Measurements from ENCODE around the gene UBL4B.
A peak's percentile ranks its signal among the peaks of the same experiment; 100 is the strongest.

UBL4B gene

DNA sequence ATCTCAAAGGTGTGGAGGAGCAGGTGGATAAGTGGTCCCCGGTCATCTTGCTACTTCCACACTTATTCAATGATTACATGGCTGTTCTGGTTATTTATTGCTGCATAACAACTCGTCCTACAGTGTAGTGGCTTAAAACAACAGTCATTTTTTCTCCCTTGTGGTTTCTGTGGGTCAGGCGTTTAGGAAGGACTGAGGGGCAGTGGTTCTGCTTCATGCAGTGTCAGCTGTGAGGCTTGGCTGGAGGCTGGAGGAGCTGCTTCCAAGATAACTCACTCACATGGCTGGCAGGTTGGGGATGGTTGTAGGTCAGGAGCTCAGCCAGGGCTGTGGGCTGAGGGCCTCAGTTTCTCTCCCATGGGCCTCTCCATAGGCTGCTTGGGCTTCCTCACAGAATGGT is 32.1 kb downstream of the UBL4B start:
- DNase-seq (ENCODE audit: low read depth) = no peak
- no peak overlapping the region for H3K4me3 ChIP-seq (ENCODE audit: low read depth, low read length)

DNA sequence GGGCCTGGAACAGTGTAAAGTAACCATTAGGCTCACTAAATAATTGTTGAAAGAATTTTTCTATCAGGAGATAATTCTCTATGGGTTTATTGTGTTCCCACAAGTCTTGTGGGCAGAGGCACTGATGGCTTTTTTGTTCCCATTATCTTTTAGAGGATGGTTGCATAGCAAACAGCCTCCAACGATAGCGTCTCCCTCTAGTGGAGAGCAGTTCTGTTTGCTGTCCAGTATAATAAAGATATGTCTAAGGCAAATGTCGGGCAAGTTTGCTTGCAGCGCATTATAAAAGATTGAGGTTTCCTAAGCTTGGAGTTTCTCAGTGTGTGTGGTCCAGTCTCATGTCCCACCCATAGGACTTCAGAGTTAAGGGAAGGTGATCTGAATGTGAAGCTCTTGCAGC is 36.7 kb downstream of the UBL4B start:
- no peak for DNase-seq (ENCODE audit: low read depth)
- H3K4me3 ChIP-seq (ENCODE audit: low read depth, low read length) = no peak overlapping the region

- H3K4me3 ChIP-seq (ENCODE audit: low read depth, low read length) = peak within 1 kb of the TSS; percentile 50
- DNase-seq (ENCODE audit: low read depth) = peak; percentile 17
These were observed 38.3 kb downstream of the UBL4B start, which contains the start of gene SLC6A17 for GRCh38 chr1:110150330-110151174. Gene SLC6A17, plus strand, starts transcription at chr1:110150494. Its CDS starts 16,436 bp downstream, at chr1:110166930.

- no peak for DNase-seq (ENCODE audit: low read depth)
- peak overlapping the region; percentile 50 for H3K4me3 ChIP-seq (ENCODE audit: low read depth, low read length)
These were observed 39.0 kb downstream of the UBL4B start for GRCh38 chr1:110151175-110151669.

DNA sequence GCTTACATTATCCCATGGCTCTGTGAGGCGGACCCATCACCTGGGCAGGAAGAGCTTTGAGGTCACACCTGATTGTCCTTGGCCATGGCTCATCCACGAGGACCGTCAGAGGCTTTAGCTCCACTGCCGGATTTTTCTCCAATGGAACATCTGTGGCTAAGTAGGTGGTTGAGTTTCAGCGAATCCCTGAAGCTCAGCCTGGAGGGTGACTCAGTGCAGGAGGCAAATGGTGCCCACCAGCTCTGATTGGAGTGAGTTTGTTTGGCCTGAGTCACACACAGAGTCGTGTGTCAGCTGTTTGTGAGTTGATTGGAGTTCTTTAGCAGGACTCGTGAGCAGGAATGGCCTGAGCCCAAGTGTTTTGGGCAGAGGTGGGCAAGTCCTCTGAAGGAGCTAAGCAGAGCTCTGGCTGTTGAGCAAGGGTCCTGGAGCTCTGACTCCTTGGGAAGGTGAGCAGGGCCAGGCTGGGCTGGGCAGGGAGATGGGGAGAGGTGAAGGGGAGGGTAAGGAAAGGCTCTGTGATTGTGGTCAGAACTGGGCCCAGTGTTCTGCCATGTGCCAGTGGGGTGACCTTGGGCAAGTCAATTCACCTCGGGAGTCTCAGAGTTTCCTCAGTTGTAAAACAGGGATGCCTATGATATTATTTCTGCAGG is 40.0 kb downstream of the UBL4B start:
- peak; percentile 13 for DNase-seq (ENCODE audit: low read depth)
- H3K4me3 ChIP-seq (ENCODE audit: low read depth, low read length) = no peak overlapping the region

- no peak for DNase-seq (ENCODE audit: low read depth)
- H3K4me3 ChIP-seq (ENCODE audit: low read depth, low read length) = no peak overlapping the region
These were observed 41.2 kb downstream of the UBL4B start for GRCh38 chr1:110153407-110153950.

DNA sequence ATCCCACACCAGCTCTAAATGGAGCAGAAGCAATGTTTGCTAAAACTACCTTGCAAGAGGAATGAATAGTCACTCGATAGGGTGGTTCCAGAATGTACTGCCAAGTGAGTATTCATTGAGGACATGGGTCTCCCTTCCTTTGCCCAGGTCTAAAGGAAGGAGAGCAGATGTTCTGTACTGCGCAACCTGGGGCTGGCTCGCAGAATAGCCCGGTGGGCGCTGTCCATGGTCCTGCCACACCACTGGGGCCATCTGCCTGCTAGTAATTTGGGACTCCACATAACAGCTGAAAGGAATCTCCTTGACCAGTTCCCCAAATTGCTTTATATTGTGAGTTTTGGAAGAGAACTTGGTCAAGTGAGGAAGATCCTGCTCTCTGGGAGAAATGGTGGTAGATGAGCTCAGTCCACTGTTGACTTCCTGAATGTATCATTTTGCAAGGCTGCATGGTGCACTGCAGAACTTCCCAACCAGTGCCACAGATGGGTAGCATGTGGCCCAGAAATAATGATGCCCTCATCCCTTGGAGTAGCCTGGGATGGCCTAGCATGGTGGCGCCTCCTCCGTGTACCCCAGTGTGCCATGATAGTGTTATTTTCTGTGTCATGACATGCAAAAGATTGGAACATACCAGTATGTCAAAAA is 43.8 kb downstream of the UBL4B start:
- DNase-seq (ENCODE audit: low read depth) = peak; percentile 25
- H3K4me3 ChIP-seq (ENCODE audit: low read depth, low read length) = no peak overlapping the region

- no peak for DNase-seq (ENCODE audit: low read depth)
These were observed 46.0 kb downstream of the UBL4B start for GRCh38 chr1:110158261-110158660.

DNA sequence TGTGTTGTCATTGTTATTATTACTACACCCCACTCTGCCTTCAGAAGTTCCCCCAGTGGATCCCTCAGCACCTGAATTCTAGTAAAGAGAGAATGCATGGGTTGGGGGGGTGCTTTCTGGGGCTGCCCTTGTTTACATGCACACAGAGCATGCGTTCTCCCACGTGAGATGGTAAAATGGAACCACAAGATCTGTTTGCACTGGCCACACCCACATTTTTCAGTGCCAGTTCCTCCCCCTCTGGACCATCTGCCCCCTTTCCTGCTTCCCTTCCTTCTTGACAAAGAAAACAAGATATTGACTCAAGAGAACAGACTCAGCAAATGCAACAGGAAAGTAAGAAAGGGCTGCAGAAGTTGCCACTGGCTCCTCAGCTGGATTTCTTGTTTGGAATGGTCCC is 46.9 kb downstream of the UBL4B start:
- no peak for DNase-seq (ENCODE audit: low read depth)

More at GRCh38 chr1:110158261-110158660, 46.0 kb downstream of the UBL4B start:
- no peak overlapping the region for H3K4me3 ChIP-seq (ENCODE audit: low read depth, low read length)

DNA sequence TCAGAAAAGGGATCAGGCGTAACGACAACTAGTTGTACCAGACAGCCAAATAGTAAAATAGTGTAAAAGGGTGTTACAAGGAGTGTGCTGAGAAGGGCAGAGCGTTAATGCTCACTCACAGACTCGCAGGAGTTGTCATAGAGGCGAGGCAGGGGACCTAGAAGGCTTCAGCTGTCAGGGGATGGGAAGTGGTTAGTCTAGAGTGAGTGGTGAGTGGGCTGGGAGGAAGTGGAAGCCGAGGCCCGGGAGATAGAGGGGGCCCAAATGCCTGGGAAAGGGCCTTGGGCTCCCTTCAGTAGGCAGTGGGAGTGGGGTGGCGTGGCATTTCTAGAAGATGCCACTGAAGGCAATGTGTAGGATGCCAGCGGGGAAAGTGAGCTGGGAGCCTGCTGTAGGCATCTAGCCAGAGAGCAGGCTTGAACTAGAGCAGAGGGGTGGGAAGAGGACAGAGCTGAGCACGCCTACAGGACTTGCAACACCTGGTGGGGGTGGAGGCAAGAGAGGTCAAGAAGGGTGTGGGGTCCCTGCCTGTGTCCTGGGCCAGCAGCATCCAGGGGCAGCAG is 48.4 kb downstream of the UBL4B start:
- no peak overlapping the region for H3K4me3 ChIP-seq (ENCODE audit: low read depth, low read length)
- no peak for DNase-seq (ENCODE audit: low read depth)

More for the DNA sequence above, 46.9 kb downstream of the UBL4B start:
- no peak overlapping the region for H3K4me3 ChIP-seq (ENCODE audit: low read depth, low read length)

DNA sequence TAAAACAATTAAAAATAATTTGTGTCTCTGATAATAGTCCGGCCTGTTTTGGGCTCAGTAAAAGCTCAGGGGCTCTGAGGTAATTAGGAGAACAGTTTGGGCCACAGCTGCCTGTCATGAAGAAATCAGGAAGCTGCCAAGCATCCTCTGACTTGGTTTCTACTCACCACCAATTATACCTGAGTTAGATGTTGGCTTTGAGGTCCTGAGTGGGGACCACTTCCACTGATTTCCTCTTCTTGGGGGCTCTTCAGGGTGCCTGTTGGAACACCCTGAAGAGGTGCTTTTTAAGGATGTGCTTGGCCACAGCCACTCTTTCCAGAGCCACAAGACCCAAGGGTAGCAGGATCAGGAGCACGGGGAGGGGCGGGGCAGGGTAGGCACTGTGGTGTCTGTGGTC is 48.9 kb downstream of the UBL4B start:
- H3K4me3 ChIP-seq (ENCODE audit: low read depth, low read length) = no peak overlapping the region
- no peak for DNase-seq (ENCODE audit: low read depth)

DNA sequence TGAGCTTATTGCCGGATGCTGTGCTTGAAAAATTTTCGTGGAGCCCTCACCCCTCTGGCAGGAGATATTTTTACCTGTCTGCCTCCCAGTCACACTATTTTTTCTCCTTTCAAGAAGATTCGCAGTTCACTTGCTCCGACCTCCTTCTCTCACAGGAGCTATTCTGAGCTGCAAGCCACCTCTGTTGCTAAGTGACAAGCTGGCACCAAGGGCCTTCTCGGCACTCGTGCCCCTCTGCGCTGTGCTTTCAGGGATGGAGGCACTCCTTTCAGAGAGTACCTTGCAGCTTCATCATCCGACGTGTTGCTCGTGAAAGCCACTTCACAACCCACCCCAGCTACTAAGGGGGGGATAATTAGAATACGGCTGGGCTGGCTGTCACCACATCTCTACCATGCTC is 49.6 kb downstream of the UBL4B start:
- DNase-seq (ENCODE audit: low read depth) = no peak
- H3K4me3 ChIP-seq (ENCODE audit: low read depth, low read length) = no peak overlapping the region
